Measurements from ENCODE around the gene UBE2S. TPM values are rescaled to one million over a fixed set of nuclear protein-coding genes. Genes with fewer than 3 reads are reported as not detected.

Gene UBE2S
- total RNA-seq, 1 donor from 2014 or later, result 383 TPM

DNA sequence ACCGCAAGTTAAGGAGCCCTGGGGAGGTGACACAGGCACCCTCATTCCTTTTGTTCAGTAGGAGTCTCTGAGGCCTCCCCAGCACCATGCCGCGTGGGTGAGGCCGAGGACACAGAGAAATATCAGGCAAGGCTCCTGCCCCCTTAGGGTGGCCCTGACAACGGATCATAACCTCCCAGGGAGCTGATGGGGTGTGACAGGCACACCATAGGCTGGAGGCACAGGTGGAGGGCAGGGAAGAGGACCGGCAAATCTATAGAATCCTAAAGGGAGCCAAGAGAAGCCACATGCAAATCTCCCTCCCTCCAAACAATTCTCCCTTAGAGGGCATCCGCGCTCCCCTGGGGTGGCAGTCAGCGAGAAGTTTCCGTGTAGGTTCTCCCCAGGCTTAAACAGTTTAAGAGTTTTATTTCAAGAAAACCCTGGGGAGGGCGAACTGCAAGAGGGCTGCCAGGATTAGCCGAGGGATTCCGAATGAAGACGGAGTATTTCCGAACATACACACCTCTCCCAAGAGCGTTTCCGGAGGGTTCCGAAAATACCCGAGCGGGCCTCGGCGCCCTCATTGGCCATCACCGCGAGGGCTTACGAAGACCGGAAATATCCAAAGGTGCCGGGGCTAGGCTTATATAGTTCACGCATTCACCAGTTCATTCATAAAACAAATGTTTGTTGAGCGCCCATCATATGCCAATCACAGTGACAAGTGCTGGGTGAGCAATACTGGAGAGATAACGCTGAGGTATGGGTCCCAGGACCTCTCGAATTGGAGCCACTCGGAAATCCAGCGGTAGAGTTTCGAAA is 22.5 kb downstream of the UBE2S start:
- peak; percentile 85 for DNase-seq (ENCODE audit: low read depth)
- peak overlapping the region; percentile 99 for H3K4me3 ChIP-seq (ENCODE audit: low read depth, low read length)
- TF ChIP-seq, protein P1, sequence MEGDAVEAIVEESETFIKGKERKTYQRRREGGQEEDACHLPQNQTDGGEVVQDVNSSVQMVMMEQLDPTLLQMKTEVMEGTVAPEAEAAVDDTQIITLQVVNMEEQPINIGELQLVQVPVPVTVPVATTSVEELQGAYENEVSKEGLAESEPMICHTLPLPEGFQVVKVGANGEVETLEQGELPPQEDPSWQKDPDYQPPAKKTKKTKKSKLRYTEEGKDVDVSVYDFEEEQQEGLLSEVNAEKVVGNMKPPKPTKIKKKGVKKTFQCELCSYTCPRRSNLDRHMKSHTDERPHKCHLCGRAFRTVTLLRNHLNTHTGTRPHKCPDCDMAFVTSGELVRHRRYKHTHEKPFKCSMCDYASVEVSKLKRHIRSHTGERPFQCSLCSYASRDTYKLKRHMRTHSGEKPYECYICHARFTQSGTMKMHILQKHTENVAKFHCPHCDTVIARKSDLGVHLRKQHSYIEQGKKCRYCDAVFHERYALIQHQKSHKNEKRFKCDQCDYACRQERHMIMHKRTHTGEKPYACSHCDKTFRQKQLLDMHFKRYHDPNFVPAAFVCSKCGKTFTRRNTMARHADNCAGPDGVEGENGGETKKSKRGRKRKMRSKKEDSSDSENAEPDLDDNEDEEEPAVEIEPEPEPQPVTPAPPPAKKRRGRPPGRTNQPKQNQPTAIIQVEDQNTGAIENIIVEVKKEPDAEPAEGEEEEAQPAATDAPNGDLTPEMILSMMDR (conservative IDR thresholded peaks at IDR 0.05; ENCODE audit: low read depth, low read length), result peak; percentile 2

DNA sequence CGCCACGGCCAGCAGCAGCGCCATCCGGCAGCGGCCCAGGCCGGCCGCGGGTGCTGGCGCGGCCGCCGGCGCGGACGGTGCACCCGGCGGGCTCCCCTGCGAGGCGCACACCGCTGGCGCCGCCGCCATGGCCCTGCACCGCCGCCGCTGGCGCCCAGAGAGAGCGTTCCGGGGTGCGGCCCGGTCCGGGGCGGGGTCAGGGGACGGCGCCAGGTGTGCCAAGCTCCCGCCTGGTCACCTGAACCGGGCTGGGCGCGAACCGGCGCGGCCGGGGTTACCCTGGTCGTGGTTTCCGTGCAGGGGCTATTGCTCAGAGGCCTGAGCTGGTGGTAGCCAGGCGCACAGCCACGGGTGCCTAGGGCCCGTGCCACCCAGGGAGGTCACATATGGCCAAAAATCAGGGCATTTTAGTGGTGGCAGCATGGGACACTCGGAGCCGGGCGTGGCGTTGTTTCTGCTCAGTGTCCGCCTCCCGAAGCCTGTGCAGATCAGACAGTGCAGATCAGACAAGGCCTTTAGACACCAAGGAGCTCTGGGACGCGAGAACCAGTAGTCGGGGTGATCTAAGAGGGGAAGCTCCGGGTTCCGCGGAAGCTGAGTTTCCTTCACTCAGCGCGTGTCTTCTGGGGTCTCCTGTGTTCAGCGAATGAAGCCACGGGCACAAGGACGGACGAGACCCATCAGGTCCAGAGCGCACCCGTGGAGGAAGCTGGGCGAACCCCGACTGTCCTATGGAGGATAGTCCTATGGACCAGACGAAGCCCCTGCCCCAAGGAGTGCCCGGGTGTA is 23.3 kb downstream of the UBE2S start, which contains the start of gene TMEM238:
Gene TMEM238 (minus strand): TSS at position 162 of the 789 bp plus-strand sequence. CDS start 33 bp downstream, at position 129.
- TF ChIP-seq, protein P1 (conservative IDR thresholded peaks at IDR 0.05; ENCODE audit: low read depth, low read length), result no peak
- peak within 1 kb of the TSS; percentile 99 for H3K4me3 ChIP-seq (ENCODE audit: low read depth, low read length)
- DNase-seq (ENCODE audit: low read depth), result no peak

DNA sequence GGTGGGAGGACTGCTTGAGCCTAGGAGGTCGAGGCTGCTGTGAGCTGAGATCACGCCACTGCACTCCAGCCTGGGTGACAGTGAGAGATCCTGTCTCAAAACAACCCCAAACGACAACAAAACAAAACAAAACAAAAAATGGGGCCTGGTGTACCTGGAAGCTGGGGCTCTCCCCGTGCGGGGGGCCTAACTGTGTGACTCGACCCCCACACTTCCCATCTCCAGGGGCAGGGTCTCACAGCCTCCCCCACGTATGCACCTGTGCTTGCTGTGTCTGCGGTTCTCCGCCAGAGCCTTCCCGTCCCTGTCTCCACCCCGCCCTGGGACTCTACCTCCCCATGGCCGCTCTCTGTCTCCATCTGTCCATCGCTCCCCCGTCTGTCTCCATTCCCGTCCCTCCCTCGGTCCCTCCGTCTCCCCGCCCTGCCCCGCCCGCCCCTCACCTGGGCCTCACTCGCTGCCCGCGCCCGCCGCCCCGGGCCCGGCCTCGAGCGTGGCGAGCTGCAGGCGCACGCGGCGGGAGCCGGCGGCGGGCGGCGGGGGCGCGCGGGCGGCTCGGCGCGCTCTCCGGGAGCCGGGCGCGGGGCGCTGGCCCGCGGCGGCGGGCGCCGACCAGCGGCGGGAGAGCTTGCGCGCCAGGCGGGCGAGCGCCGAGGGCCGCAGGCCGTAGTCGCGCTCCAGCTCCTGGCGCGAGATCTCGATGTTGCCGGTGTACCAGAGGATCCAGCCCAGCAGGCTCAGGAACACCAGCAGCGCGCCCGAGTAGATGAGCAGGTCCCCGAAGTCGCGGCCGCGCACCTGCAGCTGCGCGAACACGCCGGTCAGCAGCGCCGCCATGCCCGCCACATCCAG is 24.1 kb downstream of the UBE2S start:
- TF ChIP-seq, protein P1 (conservative IDR thresholded peaks at IDR 0.05; ENCODE audit: low read depth, low read length), result no peak
- no peak for DNase-seq (ENCODE audit: low read depth)

DNA sequence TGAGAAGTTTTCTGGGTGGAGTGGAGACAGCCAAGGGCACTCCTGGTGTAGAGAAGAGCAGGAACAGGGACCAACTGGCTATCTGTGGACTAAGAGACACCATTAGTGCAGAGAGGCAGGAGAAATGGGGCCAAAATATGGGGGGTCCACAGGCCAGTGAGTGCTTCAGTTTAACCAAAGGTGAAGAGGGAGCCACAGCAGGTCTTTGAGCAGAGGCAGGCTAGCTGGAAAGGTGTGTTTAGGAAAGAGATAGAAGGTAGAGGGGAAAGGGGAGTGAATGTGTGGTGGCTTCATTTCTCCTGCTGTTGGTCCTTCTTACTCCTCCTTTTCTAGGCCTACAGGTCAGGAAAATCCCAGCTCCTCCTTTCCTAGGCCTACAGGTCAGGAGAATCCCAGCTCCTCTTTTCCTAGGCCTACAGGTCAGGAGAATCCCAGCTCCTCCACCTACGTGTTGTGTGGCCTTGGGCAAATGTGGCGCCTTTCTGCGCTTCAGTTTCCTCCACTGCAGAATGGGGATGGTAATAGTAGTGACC is 25.0 kb downstream of the UBE2S start:
- TF ChIP-seq, protein P1 (conservative IDR thresholded peaks at IDR 0.05; ENCODE audit: low read depth, low read length), result no peak
- H3K4me3 ChIP-seq (ENCODE audit: low read depth, low read length), result no peak overlapping the region
- DNase-seq (ENCODE audit: low read depth), result no peak

More for the DNA sequence above, 24.1 kb downstream of the UBE2S start:
- peak overlapping the region; percentile 99 for H3K4me3 ChIP-seq (ENCODE audit: low read depth, low read length)

DNA sequence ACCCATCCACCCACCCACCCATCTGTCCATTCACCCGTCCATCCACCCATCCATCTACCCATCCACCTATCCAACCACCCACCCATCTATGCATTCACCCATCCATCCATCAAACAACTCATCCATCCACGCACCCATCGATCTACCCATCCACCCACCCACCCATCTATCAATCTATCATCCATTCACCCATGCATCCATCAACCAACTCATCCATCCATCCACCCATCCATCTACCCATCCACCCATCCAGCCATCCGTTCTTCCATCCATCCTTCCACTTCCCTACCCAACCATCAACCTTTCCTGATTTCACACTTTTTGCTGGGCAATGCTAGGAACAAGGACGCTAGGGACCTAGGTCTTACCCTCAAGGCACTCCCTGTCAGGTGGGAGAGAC is 25.6 kb downstream of the UBE2S start:
- TF ChIP-seq, protein P1 (conservative IDR thresholded peaks at IDR 0.05; ENCODE audit: low read depth, low read length), result no peak

DNA sequence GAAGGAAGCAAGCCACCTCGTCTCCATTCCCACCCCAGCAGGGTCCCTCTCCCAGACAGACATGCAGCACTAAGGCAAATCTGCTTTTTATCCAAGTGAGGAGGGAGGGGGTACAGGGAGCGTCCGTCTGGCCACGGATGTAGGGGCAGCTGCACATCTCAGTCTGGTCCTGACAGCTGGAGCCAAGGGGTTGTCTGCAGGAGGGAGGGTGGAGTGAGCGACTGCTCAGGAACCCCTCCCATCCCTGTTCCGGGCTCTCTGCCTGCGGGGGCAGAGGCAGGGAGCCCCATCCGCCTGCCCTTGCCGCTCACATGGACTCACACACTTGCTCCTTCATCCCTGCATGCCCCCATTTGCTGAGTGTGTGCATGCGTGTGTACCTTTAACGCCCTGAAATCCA is 28.4 kb downstream of the UBE2S start:
- H3K4me3 ChIP-seq (ENCODE audit: low read depth, low read length), result no peak overlapping the region
- no peak for DNase-seq (ENCODE audit: low read depth)
- TF ChIP-seq, protein P1 (conservative IDR thresholded peaks at IDR 0.05; ENCODE audit: low read depth, low read length), result no peak

More for the DNA sequence above, 25.6 kb downstream of the UBE2S start:
- DNase-seq (ENCODE audit: low read depth), result no peak
- H3K4me3 ChIP-seq (ENCODE audit: low read depth, low read length), result no peak overlapping the region

All from epithelial cell of proximal tubule (primary cell).